GM19395 (cell line): ENCODE results near the gene AUTS2.

Experiments used
- ATAC-seq: cut with Tn5 transposase; IDR thresholded peaks from one replicate; pipeline ENCODE4 v1.9.1; 2021; ENCODE audit warnings: mild to moderate bottlenecking, moderate library complexity; ENCODE audit not compliant: unreplicated experiment

AUTS2 gene

DNA sequence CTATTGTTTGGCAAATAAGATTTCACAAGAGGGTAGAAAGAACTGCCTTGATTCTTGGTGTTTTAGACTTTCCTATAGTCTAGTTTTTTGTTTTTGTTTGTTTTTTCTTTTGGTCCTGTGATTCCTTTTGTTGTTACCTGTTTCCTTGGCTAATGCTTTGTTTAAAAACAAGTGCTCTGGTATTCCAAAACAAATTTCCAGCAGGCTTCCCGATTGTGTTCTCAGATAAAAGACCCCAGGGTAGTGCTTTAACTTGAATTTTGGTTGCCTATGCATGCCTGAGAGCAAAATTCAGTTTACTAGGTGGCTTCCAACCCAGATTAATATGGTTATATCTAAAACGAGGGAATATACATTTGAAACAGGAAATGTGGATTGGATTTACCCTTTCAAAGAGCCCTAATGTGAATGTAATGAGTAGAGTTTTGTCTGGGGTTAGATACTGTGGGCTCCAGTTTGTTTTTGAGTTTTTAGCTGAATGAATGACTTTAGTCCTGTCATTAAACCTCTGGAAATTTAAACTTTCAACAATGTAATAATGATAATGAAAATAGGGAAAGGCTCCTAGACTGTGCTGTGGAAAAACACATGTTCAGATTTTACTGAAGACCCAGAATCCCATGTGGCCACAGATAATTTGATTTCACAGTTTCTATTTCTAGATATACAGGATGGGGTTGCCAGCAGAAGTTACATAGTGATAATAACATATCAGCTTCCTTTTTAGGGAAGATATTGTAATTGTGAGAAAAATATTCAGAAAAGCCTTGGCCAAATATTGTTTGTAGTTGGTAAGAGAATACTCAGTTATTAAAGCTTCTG lies 23.9 kb downstream of the AUTS2 start:
- ATAC-seq = no peak

DNA sequence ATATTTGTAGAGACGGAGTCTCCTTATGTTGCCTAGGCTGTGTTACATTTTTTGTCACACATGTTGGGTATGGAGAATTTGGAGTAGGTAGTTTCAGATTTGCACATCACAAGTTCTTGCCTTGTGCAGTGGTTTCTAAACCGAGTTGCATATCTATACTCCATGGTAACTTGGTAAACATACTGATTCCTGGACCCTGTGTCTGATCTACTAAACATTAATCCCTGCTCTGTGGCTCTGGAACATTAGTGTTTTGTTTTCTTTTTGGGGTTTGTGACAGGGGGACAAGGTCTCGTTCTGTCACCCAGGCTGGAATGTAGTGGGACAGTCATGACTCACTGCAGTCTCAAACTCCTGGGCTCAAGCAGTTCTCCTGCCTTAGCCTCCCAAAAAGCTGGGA lies 24.7 kb downstream of the AUTS2 start:
- ATAC-seq = no peak

DNA sequence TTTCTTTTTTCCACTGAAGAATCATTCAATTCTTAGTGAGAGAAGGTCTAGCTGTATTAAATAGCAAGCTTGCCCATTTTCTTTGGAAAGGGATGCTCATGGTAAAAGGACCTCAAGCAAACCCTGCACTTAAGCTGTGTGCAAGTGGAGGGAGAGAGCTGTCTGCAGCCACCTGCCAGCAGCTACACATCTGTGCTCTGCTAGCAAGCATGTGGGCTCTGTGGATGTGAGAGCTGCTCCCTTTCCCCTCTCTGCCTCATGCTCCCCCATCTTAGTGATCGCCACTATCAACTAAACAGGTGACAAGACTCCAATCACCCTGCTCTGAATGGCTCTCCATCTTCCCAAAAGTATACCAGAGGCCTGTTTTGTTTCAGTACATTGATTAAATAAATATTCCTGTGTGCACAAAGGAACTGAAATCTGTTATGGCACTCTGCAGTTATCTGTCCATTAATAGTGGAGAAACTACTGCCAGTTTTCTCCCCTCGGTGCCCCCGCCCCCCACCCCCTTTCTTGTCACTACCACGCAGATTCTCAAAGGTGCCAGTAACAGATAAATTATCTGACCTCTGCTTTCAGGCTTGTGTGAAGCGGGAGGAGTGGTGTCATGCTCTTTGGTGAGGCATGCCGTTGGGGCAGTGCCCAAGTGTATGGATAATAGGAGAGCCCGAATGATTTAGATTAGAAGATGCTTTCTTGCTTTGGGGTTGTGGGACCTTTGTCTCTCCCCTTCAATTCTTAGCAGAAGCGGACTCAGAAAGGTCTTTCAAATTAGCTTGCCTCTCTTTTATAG lies 26.4 kb downstream of the AUTS2 start:
- no peak for ATAC-seq

DNA sequence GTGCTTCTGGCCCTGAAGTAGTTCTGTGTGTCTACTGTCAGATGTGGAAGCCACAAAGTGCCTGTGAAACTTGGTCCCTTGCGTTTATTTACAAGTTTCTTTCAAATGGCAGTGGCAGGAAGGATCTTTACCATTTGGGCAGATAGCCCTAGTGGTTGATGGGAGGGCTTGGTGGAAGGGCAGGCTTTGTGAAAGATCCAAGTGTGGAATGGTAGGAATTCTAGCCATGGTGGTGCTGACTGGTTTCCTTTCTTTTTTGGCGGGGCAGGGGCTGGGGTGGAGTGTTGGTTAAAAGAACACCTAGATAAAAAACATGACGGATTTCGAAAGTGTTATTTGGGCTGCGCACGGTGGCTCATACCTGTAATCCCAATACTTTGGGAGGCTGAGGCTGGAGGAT lies 27.0 kb downstream of the AUTS2 start:
- ATAC-seq = no peak

DNA sequence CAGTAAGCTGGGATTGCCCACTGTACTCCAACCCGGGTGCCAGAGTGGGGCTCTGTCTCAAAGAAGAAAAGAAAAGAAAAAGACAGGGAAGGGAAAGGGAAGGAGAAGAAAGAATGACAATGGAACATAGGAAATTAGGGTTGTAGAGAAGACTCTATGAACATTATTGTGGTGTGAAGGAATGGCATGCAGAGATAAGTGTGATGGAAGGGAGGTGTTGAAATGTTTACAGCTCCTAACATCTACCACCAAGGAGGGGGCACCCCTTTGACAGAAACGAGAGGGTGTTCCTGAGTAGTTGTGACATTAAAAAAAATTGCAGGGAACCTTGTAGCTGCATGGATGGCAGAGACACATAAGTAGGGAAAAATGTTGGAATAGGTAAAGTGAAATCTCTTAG lies 27.5 kb downstream of the AUTS2 start:
- ATAC-seq = no peak

DNA sequence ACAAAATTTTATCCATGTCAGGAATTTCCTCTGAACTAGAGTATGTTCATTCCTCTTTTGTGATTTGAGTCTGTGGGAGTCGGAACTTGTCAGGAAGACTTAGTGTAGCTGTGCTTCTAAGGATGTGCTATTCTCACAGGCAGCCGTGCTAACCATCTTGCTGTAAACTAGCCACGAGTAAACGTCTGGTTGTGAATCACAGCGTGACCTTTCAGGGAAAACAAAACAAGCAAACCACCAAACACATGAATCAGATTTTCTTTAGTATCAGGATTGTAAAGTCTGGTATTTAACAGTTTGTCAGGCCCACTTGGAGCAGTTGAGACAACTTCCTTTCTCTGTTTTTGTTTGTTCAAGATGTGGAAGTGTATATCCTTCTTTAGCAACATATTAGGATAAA lies 32.0 kb downstream of the AUTS2 start:
- no peak for ATAC-seq

DNA sequence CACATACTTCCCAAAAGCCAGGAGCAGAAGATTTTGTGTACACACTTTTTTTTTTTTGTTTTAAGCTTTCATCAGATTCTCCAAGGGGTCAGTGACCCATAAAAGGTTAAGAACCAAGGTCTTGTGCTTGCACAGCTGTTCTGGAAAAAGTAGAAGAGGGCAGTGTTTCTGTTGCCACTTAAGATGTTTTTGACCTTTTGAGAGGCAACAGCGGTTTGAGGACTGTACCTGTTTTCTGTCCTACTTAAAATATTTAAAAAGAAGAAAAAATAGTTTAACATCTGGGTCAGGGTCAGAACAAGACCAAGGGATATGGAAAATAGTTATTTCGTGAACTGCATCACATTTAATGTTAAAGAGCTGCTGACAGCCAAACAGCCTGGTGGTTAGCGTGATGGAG lies 32.9 kb downstream of the AUTS2 start:
- ATAC-seq = no peak

DNA sequence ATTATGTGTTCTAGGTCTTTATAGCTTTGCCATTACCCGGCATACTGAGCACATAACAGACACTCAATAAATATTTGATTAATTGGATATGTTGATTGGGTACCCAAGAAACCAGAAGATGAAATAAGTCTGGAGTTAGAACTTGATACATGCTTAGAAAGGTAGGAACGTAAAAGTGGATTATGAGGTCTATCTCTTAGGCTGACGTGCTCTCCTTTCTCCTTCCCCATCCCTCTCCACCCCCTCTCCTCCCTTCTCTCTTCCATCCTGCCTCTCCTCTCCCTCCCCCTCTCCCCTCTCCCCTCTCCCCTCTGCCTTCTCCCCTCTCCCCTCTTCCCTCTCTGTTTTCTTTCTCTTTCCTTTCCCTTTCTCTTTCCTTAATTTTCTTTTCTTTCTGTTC lies 34.0 kb downstream of the AUTS2 start:
- no peak for ATAC-seq

DNA sequence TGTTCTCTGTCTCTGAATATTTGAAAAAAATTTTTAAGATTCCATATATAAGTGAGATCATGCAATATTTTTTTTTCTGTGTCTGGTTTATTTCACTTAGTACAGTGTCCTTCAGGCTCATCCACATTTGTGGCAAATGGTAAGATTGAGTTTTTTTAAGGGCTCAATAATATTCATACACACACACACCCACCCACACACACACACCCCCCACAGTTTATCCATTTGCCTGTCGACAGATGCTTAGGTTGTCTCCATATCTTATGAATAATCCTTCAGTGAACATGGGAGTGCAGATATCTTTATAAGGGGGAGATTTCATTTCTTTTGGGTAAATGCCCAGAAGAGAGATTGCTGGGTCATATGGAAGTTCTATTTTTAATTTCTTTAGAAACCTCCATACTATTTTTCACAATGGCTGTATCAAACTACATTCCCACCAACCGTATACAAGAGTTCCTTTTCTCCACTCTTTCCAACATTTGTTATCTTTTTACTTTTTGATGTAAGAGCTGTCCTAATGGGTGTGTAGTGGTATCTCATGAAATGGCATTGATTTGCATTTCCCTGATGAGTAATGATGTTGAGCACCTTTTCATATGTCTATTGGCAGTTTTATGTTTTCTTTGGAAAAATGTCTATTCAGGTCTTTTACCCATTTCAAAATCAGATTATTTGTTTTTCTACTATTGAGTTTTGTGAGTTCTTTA lies 35.0 kb downstream of the AUTS2 start:
- ATAC-seq = no peak

DNA sequence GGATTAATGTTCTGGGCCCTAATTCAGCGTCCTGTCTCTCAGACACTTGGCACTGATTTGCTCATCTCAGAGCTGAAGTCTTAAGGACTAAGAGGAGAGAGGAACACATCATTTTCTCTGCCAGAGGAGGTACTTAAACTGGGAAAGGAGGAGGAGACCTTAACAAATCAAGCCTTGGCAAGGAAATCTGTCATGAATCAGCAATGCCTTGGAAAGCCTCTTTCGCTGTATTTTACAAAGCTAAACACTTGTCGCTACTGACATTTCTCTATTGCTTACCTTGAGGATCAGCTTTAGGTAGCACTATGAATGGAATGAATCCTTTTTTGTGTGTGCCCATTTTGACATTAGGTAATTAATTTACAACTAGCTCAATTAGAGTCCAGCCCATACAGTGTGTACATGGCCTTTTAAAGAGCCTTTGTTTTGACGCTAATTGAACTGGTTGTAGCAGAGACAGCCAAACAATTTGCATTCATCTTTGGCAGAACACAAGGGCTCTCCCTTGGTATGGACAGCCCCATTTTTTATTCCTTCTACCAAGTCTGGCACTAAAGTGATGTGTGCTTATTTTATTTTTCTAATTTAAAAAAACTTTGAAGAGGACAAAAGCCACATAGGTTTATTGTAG lies 37.4 kb downstream of the AUTS2 start:
- no peak for ATAC-seq

DNA sequence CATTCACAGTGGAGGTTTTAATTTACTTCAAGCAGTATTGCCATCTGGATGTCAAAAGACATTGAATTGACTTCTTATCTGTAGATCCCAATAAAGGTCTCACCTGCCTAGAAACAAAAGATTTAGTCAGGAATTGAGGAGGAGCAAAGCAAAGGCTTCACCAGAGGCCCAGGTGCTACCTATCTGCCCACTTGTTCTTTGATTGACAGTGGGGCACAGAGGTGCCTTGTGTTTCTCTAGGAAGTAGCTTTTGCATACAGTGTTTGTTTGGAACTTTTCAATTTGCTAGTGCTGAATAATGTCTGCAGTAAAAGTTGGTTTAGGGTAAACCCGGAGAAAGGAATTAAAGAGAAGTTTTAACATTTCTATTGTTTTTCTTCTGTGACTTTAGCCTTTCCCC lies 40.4 kb downstream of the AUTS2 start:
- no peak for ATAC-seq

DNA sequence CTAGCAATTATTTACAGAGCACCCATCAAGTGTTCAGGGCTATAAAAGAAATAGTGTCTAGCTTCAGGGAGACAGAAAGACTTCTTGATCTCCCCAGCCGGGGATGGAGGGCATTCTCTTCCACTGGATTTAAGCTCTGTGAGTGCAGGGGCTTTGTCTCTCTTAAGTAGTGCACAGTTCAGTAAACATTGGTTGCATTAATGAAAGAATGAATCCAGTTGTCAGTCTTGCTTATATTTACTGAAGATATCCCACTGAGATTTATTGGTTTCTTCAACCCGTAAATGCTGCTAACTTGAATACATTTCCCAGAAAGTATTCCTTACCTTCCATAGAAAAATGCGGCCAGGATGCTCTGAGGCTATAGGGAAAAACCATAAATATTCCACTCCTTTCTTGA lies 41.9 kb downstream of the AUTS2 start:
- no peak for ATAC-seq

DNA sequence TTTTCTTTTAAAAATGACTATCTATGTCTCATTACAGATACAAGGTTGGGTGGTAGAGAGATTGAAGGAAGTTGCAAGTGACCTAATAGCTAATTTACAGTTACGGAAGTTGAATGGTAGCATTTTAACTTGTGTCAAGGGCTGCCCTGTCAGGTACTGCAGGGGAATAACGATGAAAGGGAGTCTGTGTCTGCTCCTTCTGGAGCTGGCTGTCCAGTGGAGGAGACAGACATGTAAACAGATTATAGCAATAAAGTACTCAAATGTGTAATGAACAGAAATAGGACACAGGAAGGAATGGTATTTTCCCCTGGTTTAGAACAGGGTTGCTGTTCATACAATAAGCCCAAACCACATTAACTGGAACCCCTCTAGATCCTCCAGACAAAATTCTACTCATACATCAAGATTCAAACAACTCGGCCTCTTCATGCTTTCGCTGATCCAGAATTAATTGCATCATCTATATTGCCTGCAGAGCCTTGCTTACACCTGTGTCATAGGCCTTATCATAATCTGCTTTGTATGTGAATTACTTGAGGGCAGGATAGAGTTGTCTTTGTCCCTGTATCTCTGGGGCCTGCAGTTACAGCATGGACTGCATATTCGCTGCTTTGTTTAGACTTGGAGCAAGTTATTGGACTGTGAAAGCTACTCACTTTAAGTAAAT lies 42.8 kb downstream of the AUTS2 start:
- ATAC-seq = no peak

DNA sequence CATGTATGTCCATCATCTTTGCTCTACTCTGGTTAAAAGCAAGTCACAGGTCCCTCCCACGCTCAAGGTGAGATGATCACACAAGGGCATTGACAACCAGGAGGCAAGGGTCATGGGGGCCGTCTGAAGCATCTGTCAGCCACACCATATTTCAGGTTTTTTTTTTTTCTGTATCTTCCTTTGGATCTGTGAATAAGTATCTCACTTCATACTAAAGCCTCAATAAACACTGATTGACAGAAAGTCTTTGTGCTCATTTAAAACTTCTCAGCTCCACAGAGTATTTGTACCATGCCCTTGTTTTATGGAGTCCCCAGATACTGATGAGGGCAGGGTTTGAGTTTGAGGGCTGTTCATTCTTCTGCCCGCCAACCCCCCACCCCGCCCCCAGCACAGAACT lies 45.0 kb downstream of the AUTS2 start:
- no peak for ATAC-seq

DNA sequence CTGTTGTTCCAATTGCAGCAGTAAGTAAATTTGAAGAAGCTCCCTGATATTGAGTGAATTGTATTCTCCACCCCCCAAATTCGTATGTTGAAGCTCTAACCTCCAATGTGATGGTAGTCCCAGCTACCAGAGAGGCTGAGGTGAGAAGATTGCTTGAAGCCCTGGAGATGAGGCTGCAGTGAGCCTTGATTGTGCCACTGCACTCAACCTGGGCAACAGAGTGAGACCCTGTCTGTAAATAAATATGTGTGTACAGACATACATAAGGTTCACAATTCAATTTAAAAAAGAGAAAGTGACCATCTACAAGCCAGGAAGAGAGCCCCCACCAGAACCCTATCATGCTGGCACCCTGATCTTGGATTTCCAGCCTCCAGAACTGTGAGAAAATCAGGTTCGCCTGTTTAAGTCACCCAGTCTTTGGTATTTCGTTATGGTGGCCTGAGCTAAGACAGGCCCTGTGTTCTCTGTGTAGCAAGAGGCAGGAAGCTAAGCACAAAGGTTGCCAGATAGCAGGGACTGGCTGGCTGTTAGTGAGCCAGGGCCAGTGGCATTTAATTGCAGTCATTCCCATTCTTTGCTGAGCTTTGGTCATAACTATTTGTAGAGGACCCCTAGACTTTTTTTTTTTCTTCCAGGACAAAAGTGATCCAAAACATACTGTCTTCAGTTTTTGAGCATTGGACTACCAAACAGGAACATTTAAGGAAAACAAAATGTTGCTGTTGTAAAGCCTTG lies 45.6 kb downstream of the AUTS2 start:
- ATAC-seq = no peak

DNA sequence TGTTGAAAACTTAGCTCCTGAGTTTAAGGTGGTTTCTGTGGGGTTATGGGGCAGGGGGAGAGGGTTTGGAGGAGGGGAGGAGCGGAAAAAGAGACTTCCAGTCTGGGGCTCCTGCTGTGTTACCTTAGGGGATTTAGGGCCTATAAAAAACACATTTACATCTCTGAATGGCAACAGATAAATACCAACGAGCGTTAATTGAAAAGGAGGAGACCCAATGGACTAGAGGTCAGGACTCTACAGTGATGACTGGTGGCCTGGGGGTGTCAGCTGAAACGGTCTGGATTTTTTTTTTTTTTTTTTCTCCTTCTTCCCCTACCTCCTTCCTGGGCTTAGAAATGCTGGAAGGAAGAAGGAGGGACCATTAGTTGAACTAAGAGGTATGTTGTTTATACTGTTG lies 47.4 kb downstream of the AUTS2 start:
- no peak for ATAC-seq

DNA sequence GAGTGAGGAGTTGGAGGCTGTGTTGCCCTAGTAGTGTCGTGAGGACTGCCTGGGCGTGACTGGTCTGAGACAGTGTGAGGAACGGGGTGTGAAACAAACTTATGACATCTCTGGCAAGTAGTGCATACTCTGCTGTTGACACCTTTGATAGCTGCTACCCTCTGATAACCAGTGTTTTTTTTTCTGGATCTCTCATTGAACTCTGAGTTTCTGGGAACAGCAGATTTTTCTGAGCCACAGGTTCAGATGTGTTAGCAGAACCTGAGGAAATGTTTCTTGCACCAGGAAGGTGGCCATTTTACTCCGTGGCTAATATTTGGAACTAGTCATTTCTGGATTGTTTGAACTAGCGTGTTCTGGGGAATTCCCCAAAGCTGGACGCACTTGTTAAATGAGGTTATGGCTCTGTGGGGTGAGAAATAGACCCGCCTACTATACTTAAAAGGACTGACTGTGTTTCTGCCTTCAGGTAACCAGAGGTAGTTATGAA lies 52.9 kb downstream of the AUTS2 start:
- ATAC-seq = peak; percentile 94

DNA sequence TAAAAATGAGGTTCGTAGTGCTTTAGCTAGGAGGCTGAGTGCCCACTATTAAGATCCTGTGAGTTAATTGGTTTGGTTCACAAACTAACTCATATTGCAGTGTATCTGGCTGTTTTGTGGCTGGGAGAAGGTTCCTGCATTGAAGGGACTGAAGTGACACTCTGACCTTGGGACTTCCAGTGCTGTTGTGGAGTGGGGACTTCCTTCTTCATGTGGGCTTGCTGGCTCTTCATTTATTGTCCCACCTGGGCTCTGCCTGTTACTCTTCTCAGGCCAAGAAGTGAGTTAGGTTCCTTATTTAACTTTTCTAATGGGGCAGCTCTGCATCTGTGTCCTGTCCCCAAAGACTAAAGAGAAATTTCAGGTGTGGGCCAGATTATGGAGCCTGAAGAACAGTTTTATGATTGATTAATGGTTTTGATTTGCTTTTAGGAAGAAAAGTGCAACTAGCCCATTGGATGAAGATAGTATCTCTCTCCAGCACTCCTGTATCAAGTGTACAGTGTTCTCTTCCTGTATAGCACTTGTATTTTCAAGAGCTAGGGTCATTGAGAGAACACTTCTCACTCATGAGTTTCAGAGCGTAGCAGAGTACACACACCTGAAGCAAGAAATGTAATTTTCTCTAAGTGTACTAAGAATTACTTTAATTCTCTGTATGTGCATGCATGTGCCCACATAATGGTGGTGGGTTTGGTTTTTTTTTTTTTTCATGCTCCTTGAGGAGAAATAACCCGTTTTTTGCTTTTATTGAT lies 54.8 kb downstream of the AUTS2 start:
- ATAC-seq = peak; percentile 42

DNA sequence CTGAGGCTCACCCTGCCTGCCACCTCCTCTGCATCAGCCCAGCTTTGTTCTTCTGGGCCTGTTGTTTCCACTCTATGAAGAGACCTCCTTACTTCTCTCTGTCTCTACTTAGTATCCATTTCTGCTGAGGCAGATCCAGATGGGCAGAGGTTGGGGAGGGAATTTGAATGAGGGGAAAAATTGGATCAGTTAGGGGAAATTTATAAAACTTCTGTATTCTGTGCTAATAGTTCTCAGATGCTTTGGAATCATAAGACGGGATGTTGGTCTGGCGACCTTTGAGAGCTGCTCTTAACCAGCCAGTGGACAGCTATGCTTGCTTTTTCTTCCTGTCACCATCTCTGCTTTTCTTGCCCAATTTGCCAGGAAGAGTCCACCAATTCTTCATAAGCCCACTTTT lies 55.5 kb downstream of the AUTS2 start:
- ATAC-seq = no peak
